Umbilical cord (tissue), 2 donors: Measurements from ENCODE around the gene CASS4. TPM values are rescaled to one million over a fixed set of nuclear protein-coding genes. Genes with fewer than 3 reads are reported as not detected.

Experiments used
- DNase-seq: peaks from one replicate; pipeline ENCODE4 v3.0.0-alpha.2; 2015; ENCODE audit warnings: low spot score
- total RNA-seq: library from RNA; depleted of rRNA; stranded (reverse); fragments of >200 nt; gene quantifications from one replicate; pipeline ENCODE4 v1.2.3, GENCODE V29; 2014; ENCODE audit warnings: low replicate concordance; ENCODE audit not compliant: insufficient read depth

Gene CASS4
- total RNA-seq, 1 donor from 2014 or later, result 2.2 TPM

- no peak for DNase-seq
Measured at GRCh38 chr20:56445130-56445529, 33.1 kb downstream of the CASS4 start.

DNA sequence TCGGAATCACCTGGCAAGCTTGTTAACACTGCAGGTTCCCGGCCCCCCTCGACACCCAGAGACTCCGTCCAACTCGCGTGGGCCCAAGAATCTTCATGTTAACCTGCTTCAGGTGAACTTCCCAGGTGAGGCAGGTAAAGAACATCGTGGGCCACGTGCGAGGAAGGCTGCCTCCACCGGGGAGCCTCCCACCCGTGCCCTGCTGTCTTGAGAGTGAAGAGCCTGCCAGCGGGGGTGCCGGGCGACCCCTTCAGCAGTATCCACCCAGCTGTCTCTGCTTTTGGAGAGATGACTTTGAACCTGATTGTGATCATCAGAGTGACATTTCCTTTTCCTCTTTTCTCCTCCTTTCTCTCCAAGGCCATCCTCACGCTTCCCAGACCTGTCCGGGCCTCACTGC, 33.5 kb downstream of the CASS4 start:
- DNase-seq, result no peak

- no peak for DNase-seq
Measured at GRCh38 chr20:56447227-56447626, 35.2 kb downstream of the CASS4 start.

DNA sequence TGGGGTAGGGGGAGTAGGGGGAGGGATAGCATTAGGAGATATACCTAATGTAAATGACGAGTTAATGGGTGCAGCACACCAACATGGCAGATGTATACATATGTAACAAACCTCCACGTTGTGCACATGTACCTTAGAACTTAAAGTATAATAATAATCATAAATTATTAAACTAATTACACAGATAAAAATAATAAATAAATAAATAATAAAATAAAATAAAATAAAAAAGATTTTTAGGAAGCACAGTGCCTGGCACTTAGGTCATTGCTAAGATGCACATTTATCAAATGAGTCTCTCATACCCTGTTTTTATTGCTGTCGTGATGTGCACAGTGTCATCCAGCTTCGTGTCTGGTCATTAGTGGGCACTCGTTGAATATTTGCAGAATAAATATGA, 37.4 kb downstream of the CASS4 start:
- no peak for DNase-seq

- DNase-seq, result no peak
Measured at GRCh38 chr20:56451056-56451765, 39.2 kb downstream of the CASS4 start.

DNA sequence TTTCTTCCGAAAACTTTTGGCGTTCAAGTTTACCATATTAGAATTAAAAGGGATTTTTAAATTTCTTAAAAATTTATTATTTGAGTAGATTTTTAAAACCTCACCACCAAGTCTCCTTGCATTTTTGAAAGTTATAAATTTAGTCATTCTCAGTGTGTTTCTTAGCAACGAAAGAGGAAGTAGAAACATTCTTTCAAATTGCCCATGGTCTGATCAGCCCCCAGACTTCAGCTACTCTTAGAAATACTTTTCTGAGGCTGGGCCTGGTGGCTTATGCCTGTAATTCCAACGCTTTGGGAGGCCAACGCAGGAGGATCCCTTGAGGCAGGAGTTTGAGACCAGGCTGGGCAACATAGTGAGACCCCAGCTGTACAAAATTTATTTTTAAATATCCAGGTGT, 41.3 kb downstream of the CASS4 start:
- DNase-seq, result no peak

DNA sequence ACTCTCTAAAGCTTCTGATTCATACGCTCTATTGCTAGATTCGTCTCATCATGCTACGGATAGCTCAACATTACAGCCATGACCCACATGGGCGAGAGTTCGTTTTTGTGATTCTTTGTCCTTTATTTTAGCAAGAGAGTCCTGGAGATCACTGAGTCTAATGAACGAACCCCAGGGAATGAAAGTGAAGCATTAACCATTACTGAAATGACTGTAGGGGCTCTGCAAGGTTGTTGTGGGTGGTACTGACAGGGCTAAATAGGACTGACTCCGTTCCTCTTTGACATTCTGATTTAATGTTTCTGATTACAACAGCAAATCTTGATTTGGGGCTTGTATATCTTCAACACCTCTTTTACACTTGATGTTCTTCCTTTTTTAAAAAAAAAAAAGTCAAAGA, 42.7 kb downstream of the CASS4 start:
- DNase-seq, result no peak

DNA sequence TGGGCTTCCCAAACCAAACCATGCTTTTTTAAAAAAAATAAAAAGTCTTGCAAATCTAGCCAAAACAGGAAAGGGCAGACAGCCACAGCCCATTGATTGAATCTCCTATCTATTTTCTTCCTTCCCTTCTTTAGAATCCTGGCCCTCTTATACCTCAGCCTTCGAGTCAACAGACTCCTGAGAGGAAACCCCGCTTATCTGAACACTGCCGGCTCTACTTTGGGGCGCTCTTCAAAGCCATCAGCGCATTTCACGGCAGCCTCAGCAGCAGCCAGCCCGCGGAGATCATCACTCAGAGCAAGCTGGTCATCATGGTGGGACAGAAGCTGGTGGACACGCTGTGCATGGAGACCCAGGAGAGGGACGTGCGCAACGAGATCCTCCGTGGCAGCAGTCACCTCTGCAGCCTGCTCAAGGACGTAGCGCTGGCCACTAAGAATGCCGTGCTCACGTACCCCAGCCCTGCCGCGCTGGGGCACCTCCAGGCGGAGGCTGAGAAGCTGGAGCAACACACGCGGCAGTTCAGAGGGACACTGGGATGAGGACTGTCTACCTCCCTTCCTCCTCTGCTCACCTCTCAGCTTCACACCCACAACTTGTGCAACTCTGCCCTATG, 46.3 kb downstream of the CASS4 start:
- no peak for DNase-seq

DNA sequence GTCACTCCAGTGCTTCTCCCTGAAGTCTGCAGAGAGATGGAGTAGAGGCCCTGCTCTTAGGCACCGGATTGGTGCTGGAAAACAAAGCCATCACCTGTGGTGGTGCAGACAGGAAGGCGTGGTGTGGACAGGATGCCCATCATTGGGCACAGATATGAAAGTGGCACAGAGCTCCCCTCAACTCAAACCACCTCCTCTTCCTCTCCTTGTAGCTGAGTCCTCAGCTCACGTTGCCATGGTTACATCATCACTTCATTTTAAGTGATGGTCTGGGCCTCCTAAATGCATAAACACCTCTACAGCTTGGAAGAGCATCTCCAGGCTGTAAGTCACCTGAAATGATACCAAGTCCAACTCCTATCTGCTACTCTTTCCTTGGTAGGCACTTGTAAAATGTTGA, 48.4 kb downstream of the CASS4 start:
- no peak for DNase-seq

DNA sequence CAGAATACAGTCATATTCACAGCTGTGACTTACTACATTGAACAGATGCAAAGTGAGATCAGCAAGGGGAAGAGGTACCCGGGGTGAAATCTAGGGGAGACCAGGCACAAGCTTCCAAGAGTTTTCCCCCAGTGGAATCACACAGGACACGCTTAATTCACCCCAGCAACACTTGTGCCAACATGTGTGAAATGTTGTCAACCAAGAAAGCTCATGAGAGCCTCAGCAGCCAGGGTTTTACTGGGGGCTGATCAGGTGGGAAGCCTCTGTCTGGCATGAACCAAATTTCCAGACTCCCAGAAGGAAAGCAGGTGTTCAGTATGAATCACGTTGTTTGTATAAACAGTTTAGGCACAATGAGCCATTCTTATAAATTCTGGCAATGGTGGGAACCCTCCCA, 49.5 kb downstream of the CASS4 start:
- DNase-seq, result no peak

DNA sequence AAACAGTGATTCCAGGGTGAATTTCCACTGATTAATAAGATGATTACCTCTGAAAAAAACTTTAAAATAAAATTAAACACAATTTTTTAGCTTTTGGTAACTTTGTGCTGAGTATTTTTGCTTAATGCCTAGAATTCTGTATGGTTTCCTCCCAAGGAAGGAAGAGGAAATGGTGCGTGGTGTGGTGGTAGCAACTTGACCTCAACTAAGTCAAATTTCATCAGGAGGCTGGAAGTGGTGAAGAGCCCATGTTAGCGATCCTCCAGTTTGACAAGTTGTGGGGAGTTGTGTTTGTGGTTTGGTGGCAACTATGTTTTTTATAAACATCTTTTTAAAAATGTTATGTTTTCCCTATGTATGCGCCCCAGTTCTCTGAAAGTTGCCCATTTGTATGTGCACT, 51.4 kb downstream of the CASS4 start:
- no peak for DNase-seq

DNA sequence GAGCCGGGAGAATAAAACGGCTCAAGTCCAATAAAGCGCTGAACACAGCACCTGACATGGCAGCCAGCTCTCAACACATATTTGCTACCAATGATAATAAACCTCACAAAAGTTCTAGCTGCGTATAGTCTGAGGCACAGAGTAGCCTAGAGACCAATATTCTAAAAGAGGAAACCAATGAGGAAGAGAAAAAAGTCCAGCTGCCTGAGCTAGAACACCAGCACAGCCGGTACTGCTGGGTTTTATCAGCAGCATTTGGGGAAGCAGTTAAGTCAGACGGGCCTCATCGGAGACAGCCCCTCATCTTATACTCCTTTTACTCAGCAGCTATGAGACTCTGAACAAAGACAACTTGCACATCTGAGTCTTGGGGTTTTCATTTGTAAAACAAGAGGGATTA, 53.9 kb downstream of the CASS4 start:
- peak; percentile 14 for DNase-seq

GRCh38 chr20:56467968-56468315, 55.9 kb downstream of the CASS4 start:
- no peak for DNase-seq

DNA sequence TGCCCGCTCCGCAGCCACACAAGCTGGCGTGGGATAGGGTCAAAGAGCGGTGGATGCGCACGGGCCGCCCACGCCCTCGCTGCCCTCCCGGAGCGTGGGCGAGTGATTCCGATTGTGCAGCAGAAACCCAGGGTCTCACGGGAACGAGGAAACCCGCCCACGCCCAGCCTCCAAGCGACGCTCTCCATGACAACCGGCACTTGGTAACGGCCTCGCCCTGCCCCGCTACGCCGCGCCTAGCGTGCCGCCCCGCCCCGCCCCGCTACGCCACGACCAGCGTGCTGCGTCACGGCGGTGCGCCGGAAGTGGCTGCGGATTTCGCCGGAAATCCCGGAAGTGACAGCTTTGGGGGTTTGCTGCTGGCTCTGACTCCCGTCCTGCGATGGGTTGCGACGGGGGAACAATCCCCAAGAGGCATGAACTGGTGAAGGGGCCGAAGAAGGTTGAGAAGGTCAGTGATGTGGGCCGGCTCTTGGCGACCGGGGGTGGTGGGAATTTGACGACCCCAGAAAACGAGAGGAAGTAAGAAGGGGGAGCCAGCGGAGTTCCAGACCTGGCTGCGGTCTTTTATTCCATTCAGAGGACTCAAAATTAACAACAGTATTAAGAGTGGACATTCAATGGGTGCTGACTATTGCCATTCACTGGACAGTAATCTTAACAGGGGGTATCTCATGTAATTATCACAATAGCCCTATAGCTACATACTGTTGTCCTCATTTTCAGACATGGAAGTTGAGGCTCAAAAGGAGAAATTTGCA, 56.4 kb downstream of the CASS4 start, which contains the start of gene RTF2:
Gene RTF2, plus strand, starts transcription at position 312 of the 761 bp plus-strand sequence. Its CDS starts 71 bp downstream, at position 383.
- peak; percentile 97 for DNase-seq

DNA sequence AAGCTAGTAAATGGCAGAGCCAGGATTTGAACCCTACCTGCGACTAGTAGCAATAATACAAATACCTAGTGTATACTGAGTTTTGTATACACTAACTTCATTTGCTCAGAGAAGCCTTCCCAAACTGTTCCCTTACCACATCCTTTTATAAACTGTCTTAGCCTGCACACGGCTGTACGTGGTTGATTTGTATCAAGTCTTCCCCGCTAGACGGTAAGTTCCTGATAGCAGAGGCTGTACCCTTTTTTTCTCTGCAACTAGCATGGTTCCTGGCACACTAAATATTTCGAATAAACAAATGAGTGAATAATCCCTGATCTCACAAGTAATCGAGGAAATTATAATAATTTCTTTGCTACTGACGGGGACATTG, 57.0 kb downstream of the CASS4 start:
- no peak for DNase-seq

DNA sequence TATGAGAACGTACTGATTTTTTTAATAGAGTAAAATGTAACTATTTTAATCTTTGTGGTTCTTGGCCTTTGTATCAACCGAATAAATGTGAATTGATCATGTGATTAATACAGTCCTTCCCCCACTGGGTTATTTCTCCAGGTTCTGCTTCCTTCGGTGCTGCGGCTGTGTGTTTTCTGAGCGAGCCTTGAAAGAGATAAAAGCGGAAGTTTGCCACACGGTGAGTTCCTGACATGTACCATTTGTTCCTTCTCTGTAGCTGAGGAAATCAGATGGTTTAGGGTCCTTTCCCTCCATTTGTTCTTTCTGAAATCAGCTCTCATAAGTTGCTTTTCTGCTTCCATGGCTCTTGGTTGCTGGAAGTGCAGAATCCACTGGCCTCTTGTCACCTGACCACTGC, 71.9 kb downstream of the CASS4 start:
- no peak for DNase-seq

DNA sequence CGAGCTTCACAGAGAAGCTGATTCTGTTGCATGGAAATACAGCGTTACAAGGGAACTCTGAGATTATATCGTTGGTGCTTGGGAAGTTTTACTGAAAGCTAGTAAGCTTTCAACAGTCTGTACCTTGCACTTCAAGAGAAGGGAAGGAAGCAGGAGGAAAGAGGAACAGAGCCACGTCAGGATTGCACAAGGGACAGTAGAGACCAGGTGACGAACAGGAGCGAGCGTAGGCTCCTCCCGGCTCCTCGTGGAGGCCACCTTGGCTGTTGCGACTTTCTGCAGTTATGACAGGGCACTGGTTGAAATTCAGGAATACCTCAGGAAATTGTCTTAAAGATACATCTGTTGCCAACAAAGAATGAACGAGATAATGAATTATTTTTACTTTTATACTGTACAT, 75.2 kb downstream of the CASS4 start:
- no peak for DNase-seq

GRCh38 chr20:56488566-56488965, 76.5 kb downstream of the CASS4 start:
- no peak for DNase-seq

GRCh38 chr20:56501116-56501515, 89.1 kb downstream of the CASS4 start:
- no peak for DNase-seq

- peak; percentile 15 for DNase-seq
Measured at GRCh38 chr20:56503916-56504315, 91.9 kb downstream of the CASS4 start.

DNA sequence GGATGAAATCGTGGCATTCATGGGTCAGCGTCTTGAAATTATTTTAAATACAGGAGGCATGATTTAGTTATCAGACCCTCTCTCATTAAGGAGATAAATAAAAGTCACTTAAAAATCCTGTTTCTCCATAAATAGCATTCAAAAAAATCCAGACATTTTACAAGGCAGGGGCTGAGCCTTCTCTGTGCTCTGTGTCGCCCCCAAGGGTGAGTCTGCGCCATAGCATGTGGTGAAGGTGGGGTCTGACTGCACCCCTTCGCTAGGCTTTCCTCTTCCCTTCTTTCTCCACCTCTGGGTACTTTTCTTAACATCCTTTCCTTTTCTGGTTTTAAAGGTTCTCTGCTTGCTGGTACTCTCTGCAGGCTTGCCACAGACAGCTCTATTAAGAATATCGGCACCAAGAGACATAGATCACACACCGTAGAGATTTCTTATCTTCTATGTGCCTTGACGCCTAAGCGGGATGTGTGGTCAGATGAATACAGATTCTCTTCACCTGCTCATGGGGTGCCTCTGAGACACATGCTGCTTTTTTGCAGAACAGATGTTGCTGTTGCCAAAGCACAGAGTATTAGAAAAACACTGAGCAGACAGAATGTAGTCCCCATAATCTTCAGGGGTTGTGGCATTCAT, 92.4 kb downstream of the CASS4 start:
- DNase-seq, result no peak

GRCh38 chr20:56506103-56506502, 94.0 kb downstream of the CASS4 start:
- no peak for DNase-seq
